HCT116 (cell line): ENCODE results near the gene CACNA1G.

Experiments
- CTCF ChIP-seq, 3 experiments: fragments of 200-600 bp in 1 of 3; sonication (generic) in 1 of 3; IDR thresholded peaks in 2 of 3; conservative IDR thresholded peaks in 1 of 3; 2 replicates each; pipeline ENCODE4 v1.5.1; 2012 to 2017; ENCODE audit warnings: low read depth in 2 of 3, low read length in 2 of 3, antibody characterized with exemption in 1 of 3, borderline replicate concordance in 1 of 3, control low read depth in 1 of 3, mild to moderate bottlenecking in 1 of 3, mixed read lengths in 1 of 3, mixed run types in 1 of 3, moderate library complexity in 1 of 3; ENCODE audit not compliant: insufficient read depth in 1 of 3
- EGR1 ChIP-seq: IDR thresholded peaks from 2 replicates; pipeline ENCODE4 v1.6.1; 2012; ENCODE audit warnings: low read depth
- ELF1 ChIP-seq: IDR thresholded peaks from 2 replicates; pipeline ENCODE4 v1.6.1; 2012; ENCODE audit warnings: low read depth, borderline replicate concordance
- EZH2phosphoT487 ChIP-seq: fragments of 200-600 bp; IDR thresholded peaks from 2 replicates; pipeline ENCODE4 v1.6.1; 2018; ENCODE audit warnings: antibody characterized with exemption, borderline replicate concordance
- FOSL1 ChIP-seq: IDR thresholded peaks from 2 replicates; pipeline ENCODE4 v1.6.1; 2012; ENCODE audit warnings: low read depth
- POLR2AphosphoS5 ChIP-seq: IDR thresholded peaks from 2 replicates; pipeline ENCODE4 v1.6.1; 2011; ENCODE audit warnings: mild to moderate bottlenecking, low read depth, low read length, moderate library complexity
- RAD21 ChIP-seq: IDR thresholded peaks from 2 replicates; pipeline ENCODE4 v1.6.1; 2012; ENCODE audit warnings: low read depth, mild to moderate bottlenecking
- REST ChIP-seq: IDR thresholded peaks from 2 replicates; pipeline ENCODE4 v1.6.1; 2012; ENCODE audit warnings: low read depth
- SIN3A ChIP-seq: IDR thresholded peaks from 2 replicates; pipeline ENCODE4 v1.6.1; 2012; ENCODE audit warnings: low read depth
- ZNF274 ChIP-seq: fragments of 200-500 bp; sonication (Bioruptor generic); IDR thresholded peaks from 2 replicates; pipeline ENCODE4 v1.6.1; 2014; ENCODE audit warnings: mild to moderate bottlenecking, low read depth, low read length, inconsistent platforms
- TF ChIP-seq, protein P1 (sequence below): IDR thresholded peaks from 2 replicates; pipeline ENCODE4 v1.6.1; 2012

GRCh38 chr17:50559674-50560184, 786 bp upstream of the CACNA1G start:
- TF ChIP-seq, protein P1, sequence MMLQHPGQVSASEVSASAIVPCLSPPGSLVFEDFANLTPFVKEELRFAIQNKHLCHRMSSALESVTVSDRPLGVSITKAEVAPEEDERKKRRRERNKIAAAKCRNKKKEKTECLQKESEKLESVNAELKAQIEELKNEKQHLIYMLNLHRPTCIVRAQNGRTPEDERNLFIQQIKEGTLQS: no peak
- TF ChIP-seq SIN3A (no peak), CTCF (IDR thresholded peaks at IDR 0.05 in 2 of 3, conservative IDR thresholded peaks at IDR 0.05 in 1 of 3; ENCODE audit: borderline replicate concordance in 1 of 3, insufficient read depth in 1 of 3, low read depth in 2 of 3, low read length in 2 of 3) (no peak), ELF1 (no peak), REST (no peak), POLR2AphosphoS5 (no peak), ZNF274 (no peak), RAD21 (no peak), FOSL1 (no peak), EZH2phosphoT487 (no peak), EGR1 (no peak)
